ENCODE data around the gene SERPINB13.

- TF ChIP-seq POLR2A (IDR thresholded peaks at IDR 0.05) (no peak), CTCF (IDR thresholded peaks at IDR 0.05) (no peak)
These were observed 22.6 kb upstream of the SERPINB13 start for GRCh38 chr18:63564561-63564960.

Data from adrenal gland (tissue), 5 donors.